ENCODE data around the gene MYH9.
A peak's percentile ranks its signal among the peaks of the same experiment; 100 is the strongest.

The MYH9 gene

GRCh38 chr22:36367479-36367878 is 20.3 kb downstream of the MYH9 start:
- no peak for DNase-seq (ENCODE audit: low read depth in 2 of 2)

DNA sequence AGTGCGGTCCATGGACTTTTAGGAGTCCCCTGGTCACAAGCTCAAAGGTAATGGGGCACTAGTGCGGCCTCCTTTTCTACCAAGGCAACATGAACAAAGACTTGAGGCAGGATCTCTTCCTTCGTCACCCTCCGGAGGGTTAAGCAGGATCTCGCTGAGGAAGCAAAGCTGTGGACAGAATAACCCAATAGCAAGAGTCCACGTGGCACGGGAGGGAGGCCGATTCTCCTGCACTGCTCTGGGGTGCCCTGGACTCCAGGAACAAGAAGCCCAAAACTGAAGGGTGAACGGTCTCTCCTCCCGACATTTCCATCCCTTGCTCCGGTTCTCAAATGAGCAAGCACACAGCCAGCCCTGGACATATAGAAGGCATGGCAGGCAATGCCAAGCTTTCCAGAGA is 20.7 kb downstream of the MYH9 start:
- no peak for DNase-seq (ENCODE audit: low read depth in 2 of 2)

GRCh38 chr22:36366291-36366708 is 21.5 kb downstream of the MYH9 start:
- DNase-seq (ENCODE audit: low read depth in 2 of 2) = no peak

DNA sequence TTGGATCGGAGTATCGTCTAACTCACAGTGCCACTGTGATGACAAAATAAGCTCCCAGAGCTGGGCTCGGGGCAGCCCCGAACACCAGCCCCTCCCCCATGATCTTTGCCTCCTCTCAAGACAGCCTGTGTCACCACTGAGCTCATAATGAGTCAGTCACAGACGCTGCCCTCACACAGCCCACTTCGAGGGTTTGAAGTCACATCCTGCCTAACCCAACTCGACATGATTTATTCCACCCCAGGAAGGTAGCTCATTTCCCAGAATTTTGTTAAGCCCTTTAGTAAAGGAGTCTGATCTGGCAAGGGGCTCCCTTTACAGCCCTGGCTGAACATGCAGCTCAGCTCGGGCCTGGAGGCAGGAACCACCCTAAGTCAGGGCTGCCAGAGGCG is 22.8 kb downstream of the MYH9 start:
- peak; percentile 65 for DNase-seq (ENCODE audit: low read depth in 2 of 2)

GRCh38 chr22:36364255-36365019 is 23.3 kb downstream of the MYH9 start:
- DNase-seq (ENCODE audit: low read depth in 2 of 2) = no peak

GRCh38 chr22:36363349-36363981 is 24.3 kb downstream of the MYH9 start:
- no peak for DNase-seq (ENCODE audit: low read depth in 2 of 2)

DNA sequence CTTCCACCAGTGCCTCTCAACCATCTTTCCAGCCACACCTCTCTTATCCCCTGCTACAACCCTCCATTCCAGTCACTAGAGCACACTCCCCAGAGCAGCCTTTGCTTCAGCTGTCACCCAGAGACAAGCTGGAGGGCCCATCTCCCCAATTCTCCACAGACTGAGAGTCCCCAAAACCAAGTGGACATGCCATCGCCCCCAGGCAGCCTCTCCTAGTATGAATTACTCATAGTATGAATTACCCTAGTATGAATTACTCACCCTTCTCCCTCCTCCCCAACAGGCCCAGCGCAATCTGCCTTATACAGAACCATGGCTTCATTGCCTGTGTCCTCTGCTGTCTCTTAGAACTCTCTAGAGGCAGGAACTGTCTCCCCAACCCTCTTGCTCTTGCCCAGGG is 24.8 kb downstream of the MYH9 start:
- DNase-seq (ENCODE audit: low read depth in 2 of 2) = no peak

- no peak for DNase-seq (ENCODE audit: low read depth in 2 of 2)
Observed at GRCh38 chr22:36362075-36362474, 25.7 kb downstream of the MYH9 start.

GRCh38 chr22:36360871-36361383 is 26.8 kb downstream of the MYH9 start:
- no peak for DNase-seq (ENCODE audit: low read depth in 2 of 2)

DNA sequence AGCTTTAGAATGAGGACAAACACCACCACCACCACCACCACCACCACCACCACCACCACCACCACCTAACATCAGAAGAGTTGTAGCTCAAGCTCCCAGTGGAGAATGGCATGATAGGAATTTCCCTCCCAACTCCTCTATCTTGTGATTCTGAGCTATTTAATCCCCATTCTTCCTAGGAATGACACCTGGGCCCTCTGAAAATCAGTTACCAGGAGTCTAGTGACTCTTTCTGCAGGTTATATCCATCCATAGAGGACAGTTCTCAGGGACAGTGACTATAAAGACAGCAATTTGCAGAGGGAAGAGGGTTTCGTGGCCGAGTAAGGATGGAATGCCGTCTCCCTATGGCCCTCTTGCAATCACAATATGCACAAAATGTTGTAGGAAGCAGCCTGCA is 27.8 kb downstream of the MYH9 start:
- no peak for DNase-seq (ENCODE audit: low read depth in 2 of 2)

- DNase-seq (ENCODE audit: low read depth in 2 of 2) = no peak
Observed at GRCh38 chr22:36359470-36359996, 28.2 kb downstream of the MYH9 start.

- no peak for DNase-seq (ENCODE audit: low read depth in 2 of 2)
Observed at GRCh38 chr22:36358533-36359469, 29.0 kb downstream of the MYH9 start.

DNA sequence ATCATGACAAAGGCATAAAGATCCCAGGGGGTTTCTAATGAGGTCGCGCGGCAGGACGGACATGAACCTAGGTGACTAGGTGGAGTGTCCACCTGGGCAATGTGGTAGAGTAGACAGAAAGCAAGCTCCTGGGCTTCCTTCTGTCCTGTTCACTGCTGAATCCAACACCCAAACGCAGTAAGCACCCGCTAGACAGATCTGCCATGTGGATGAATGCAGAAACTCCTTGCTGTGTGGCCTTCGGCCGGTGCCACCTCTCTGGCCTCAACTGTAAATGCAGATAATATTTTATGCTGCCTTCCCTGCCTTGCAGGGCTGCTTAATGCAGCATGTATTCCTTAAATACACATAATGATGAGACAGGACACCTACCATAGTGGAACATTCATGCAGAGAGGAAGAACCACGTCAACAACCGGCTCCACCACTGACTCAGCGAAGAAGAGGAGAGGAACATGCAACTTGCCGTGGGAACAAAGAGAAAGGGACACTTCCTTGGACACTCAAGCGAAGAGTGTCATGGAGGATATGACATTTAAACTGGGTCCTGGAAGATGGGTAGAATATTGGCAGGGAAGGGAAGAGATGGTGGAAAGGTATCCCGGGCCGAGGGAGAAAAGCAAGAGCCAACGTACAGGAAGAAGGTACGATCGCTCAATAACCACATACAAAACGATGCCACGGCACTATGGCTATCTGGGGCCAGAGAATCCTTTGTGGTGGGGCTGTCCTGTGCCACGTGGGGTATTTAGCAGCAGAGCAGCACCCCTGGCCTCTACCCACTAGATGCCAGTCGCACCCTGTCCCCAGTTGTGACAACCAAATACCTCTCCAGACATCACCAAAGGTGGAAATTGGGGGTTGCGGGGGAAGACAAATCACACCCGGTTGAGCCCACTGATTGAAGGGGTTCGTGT is 30.8 kb downstream of the MYH9 start:
- DNase-seq (ENCODE audit: low read depth in 2 of 2) = no peak

GRCh38 chr22:36355894-36356293 is 31.9 kb downstream of the MYH9 start:
- no peak for DNase-seq (ENCODE audit: low read depth in 2 of 2)

DNA sequence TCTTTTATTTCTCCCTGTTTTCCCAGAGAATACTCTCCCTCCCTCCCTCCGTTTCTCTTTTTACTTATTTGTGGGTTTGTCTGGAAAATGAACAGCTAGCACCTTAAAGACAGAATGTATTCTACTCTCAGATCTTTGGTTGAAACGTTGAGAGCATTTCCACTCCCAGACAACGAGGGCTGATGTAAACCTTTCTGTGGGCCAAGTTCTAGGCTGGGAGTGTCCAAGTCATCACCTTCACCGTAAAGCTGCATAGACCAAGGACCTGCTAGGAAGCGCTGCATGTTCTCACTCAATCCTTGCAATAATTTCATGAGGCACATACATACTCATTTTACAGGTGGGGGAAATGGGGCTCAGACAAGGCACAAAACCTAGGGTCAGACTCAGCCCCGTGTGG is 32.4 kb downstream of the MYH9 start:
- no peak for DNase-seq (ENCODE audit: low read depth in 2 of 2)

DNA sequence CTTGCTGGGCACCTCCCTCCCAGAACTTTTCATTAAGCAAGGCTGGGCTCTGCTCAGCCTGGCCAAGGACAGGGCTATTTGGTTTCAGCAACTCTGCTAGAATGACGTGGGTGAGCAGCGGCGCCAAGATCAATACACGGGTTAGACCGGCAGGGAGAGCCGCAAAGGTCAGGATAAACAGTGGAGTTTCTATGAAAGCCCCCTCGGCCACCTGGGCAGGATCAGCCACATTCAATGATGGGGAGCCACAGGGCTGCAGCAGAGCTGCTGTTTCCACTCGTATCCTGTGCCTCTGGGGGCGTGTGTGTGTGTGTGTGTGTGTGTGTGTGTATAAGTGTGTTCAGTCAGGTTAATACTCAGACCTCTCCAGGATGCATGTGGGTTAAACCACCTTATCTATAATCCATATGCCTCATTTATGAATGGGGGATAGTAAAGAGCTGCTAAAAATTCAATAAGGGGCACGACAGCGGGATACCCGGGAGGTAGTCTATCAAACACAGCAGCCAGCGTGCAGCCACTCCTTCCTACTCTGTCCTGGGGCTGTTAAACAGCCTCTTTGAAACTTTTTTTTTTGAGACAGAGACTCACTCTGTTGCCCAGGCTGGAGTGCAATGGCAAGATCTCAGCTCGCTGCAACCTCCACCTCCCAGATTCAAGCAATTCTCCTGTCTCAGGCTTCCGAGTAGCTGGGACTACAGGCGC is 34.8 kb downstream of the MYH9 start:
- DNase-seq (ENCODE audit: low read depth in 2 of 2) = no peak

DNA sequence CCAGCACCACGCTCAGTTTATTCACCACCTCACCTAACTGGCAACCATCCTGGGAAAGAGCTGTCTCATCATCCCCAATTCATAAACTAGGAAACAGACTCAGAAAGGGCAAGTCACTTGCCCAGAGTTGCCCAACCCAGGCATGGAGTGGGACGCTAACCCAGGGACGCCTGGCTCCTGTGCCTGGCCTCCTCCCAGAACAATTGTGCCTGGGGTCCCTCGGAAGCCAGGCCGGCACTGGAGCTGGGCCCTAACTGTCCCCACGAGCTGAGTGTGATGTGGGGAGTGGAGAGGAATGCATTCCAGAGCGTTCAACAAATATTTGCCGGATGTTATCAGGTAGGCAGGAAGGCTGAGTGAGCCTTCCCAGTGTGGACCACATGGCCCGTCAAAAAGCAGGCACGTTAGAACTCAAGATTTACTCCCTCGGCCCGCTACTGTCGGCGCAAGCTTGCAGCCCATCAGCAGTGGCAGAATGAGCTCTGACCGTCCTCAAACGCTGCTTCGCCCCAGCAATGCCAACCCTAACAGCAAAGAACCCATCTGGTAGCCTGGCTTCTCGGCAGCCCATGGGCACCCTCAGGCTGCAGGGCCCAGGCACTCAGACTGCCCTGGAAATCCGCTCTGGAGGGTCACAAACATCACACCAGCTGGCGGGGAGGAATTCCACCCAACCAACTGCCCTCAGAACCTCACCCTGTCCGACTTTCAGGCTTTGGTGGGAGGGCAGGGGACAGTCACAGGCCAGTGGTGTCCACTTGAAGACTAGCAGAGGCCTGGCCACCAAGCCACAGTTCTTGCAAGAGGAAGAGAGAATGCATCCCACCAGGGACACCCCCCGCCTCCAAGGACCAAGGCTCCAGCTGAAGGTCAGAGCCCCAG is 35.6 kb downstream of the MYH9 start:
- DNase-seq (ENCODE audit: low read depth in 2 of 2) = no peak

GRCh38 chr22:36350751-36351594 is 36.8 kb downstream of the MYH9 start:
- DNase-seq (ENCODE audit: low read depth in 2 of 2) = no peak

Measured in stimulated activated CD8-positive, alpha-beta memory T cell treated with anti-CD3 and anti-CD28 coated beads, Interleukin-7, amount 100 ng/mL, for 1 hour (primary cell).